GM21619 (cell line): Measurements from ENCODE around the gene FANCC.

Source experiments
- ATAC-seq: cut with Tn5 transposase; IDR thresholded peaks from one replicate; pipeline ENCODE4 v1.9.1; 2021; ENCODE audit not compliant: unreplicated experiment

The FANCC gene

GRCh38 chr9:95317119-95317892, at the start of gene FANCC:
Gene FANCC (minus strand): TSS chr9:95317709. CDS start chr9:95249291, 68,418 bp downstream.
- ATAC-seq = peak; percentile 75

- ATAC-seq = no peak
Observed at GRCh38 chr9:95366731-95367325, 49.3 kb upstream of the FANCC start.

GRCh38 chr9:95365766-95366165, 48.3 kb upstream of the FANCC start:
- no peak for ATAC-seq

- ATAC-seq = no peak
Observed at GRCh38 chr9:95363051-95363841, 45.7 kb upstream of the FANCC start.

GRCh38 chr9:95360866-95361265, 43.4 kb upstream of the FANCC start:
- no peak for ATAC-seq

GRCh38 chr9:95357316-95357715, 39.8 kb upstream of the FANCC start:
- no peak for ATAC-seq

- ATAC-seq = no peak
Observed at GRCh38 chr9:95355500-95355899, 38.0 kb upstream of the FANCC start.

- ATAC-seq = no peak
Observed at GRCh38 chr9:95351051-95351450, 33.5 kb upstream of the FANCC start.

- ATAC-seq = no peak
Observed at GRCh38 chr9:95350266-95350665, 32.8 kb upstream of the FANCC start.

GRCh38 chr9:95349091-95350038, 31.9 kb upstream of the FANCC start:
- no peak for ATAC-seq

GRCh38 chr9:95346021-95346420, 28.5 kb upstream of the FANCC start:
- ATAC-seq = no peak

- no peak for ATAC-seq
Observed at GRCh38 chr9:95344735-95345325, 27.3 kb upstream of the FANCC start.

GRCh38 chr9:95343725-95344287, 26.3 kb upstream of the FANCC start:
- ATAC-seq = no peak

- no peak for ATAC-seq
Observed at GRCh38 chr9:95342571-95342970, 25.1 kb upstream of the FANCC start.

- no peak for ATAC-seq
Observed at GRCh38 chr9:95341293-95341962, 23.9 kb upstream of the FANCC start.

- no peak for ATAC-seq
Observed at GRCh38 chr9:95338243-95338642, 20.7 kb upstream of the FANCC start.

- ATAC-seq = no peak
Observed at GRCh38 chr9:95336281-95336680, 18.8 kb upstream of the FANCC start.

GRCh38 chr9:95333426-95333825, 15.9 kb upstream of the FANCC start:
- no peak for ATAC-seq

GRCh38 chr9:95332860-95333259, 15.4 kb upstream of the FANCC start:
- ATAC-seq = no peak
